Endothelial cell of umbilical vein (primary cell): Measurements from ENCODE around the gene HMGCS2. TPM values are rescaled to one million over a fixed set of nuclear protein-coding genes. Genes with fewer than 3 reads are reported as not detected.

Experiments used
- BruUV-seq: library from RNA; stranded (reverse); fragments of 400-500 nt; replicated peaks from 2 replicates; lab custom pipeline; 2021; lab: Mats Ljungman, UMichigan
- CTCF ChIA-PET: fragments of 300-600, 350-600 bp; sonication (Branson Sonifier 250); formaldehyde crosslinking; loops from one replicate; lab custom pipeline; 2021; ENCODE audit warnings: antibody characterized with exemption, inconsistent platforms; lab: Charles Lee
- POLR2A ChIA-PET: fragments of 300-600, 350-600 bp; sonication (Branson Sonifier 250); formaldehyde crosslinking; loops from one replicate; lab custom pipeline; 2021; ENCODE audit warnings: antibody characterized with exemption, inconsistent platforms; lab: Charles Lee
- DNase-seq: peaks from one replicate; pipeline ENCODE4 v3.0.0-alpha.2; 2011; ENCODE audit warnings: low read depth, low spot score
- FAIRE-seq: peaks from 2 replicates; lab custom pipeline; 2011; peaks lifted over from hg19 to GRCh38; lab: Jason Lieb, UNC
- H2AFZ ChIP-seq: 2 replicates; pipeline ENCODE4 v1.6.0; 2012; ENCODE audit warnings: low read depth, low read length, control low read depth, inconsistent platforms
- H3K27ac ChIP-seq: 2 replicates; pipeline ENCODE4 v1.5.1; 2011; ENCODE audit warnings: low read depth, mild to moderate bottlenecking, control low read depth, low read length, moderate library complexity; ENCODE audit not compliant: insufficient read depth
- H3K27me3 ChIP-seq, 2 experiments: 2 replicates each; pipeline versions ENCODE4 v1.6.0 to v1.6.1; 2011; ENCODE audit warnings: low read length in 2 of 2, mixed read lengths in 1 of 2; ENCODE audit not compliant: control insufficient read depth in 2 of 2, insufficient read depth in 2 of 2
- H3K36me3 ChIP-seq, 2 experiments: 2 replicates in 1 of 2; 3 replicates in 1 of 2; pipeline ENCODE4 v1.5.1; 2011; ENCODE audit warnings: low read length in 2 of 2, mild to moderate bottlenecking in 1 of 2, moderate library complexity in 1 of 2; ENCODE audit not compliant: control insufficient read depth in 2 of 2, insufficient read depth in 2 of 2; ENCODE audit errors: extremely low read depth in 1 of 2
- H3K4me1 ChIP-seq: 3 replicates; pipeline ENCODE4 v1.5.1; 2011; ENCODE audit warnings: mild to moderate bottlenecking, low read length; ENCODE audit not compliant: control insufficient read depth, insufficient read depth; ENCODE audit errors: extremely low read depth
- H3K4me2 ChIP-seq: 2 replicates; pipeline ENCODE4 v1.6.1; 2011; ENCODE audit warnings: low read length, control low read depth, mixed read lengths; ENCODE audit not compliant: insufficient read depth
- H3K4me3 ChIP-seq, 3 experiments: fragments of 200-600 bp in 1 of 3; sonication (generic), shearing (Covaris generic) in 1 of 3; replicated peaks in 1 of 3; 2 replicates each; pipeline ENCODE4 v1.5.1; 2011 to 2016; ENCODE audit warnings: control low read depth in 3 of 3, low read length in 3 of 3, mild to moderate bottlenecking in 2 of 3, inconsistent platforms in 1 of 3, low read depth in 1 of 3, moderate library complexity in 1 of 3; ENCODE audit not compliant: insufficient read depth in 1 of 3
- H3K79me2 ChIP-seq: 2 replicates; pipeline ENCODE4 v1.6.0; 2012; ENCODE audit warnings: low read length, inconsistent platforms; ENCODE audit not compliant: control insufficient read depth, insufficient read depth
- H3K9ac ChIP-seq: replicated peaks from 2 replicates; pipeline ENCODE3; 2011; ENCODE audit warnings: low read length, control low read depth; ENCODE audit not compliant: insufficient read depth; ENCODE audit errors: extremely low read depth
- H3K9me1 ChIP-seq: replicated peaks from 3 replicates; pipeline ENCODE4 v1.6.0; 2011; ENCODE audit warnings: mild to moderate bottlenecking, low read length; ENCODE audit not compliant: control insufficient read depth, insufficient read depth; ENCODE audit errors: extremely low read depth
- H3K9me3 ChIP-seq: replicated peaks from 2 replicates; pipeline ENCODE4 v1.5.1; 2012; ENCODE audit warnings: low read length, inconsistent platforms; ENCODE audit not compliant: control insufficient read depth, insufficient read depth
- H4K20me1 ChIP-seq: replicated peaks from 2 replicates; pipeline ENCODE3; 2011; ENCODE audit warnings: mild to moderate bottlenecking, low read length; ENCODE audit not compliant: control insufficient read depth, insufficient read depth; ENCODE audit errors: extremely low read depth
- EZH2 ChIP-seq: IDR thresholded peaks from 2 replicates; pipeline ENCODE4 v1.6.1; 2012; ENCODE audit warnings: borderline replicate concordance, low read depth, mild to moderate bottlenecking, moderate library complexity, low read length, inconsistent platforms; ENCODE audit not compliant: severe bottlenecking
- FOS ChIP-seq: IDR thresholded peaks from 2 replicates; pipeline ENCODE4 v1.6.1; 2011; ENCODE audit warnings: mild to moderate bottlenecking, low read length, moderate library complexity, borderline replicate concordance; ENCODE audit not compliant: insufficient read depth
- GATA2 ChIP-seq: IDR thresholded peaks from 2 replicates; pipeline ENCODE4 v1.7.0; 2011; ENCODE audit warnings: low read depth, mild to moderate bottlenecking, moderate library complexity, mixed read lengths, low read length; ENCODE audit not compliant: insufficient read length, insufficient read depth
- JUN ChIP-seq: IDR thresholded peaks from 2 replicates; pipeline ENCODE4 v1.6.1; 2011; ENCODE audit warnings: borderline replicate concordance, low read depth; ENCODE audit not compliant: insufficient read length, insufficient read depth
- MYC ChIP-seq: IDR thresholded peaks from one replicate; pipeline ENCODE4 v1.6.1; 2011; ENCODE audit warnings: mild to moderate bottlenecking, low read depth, low read length
- POLR2A ChIP-seq: IDR thresholded peaks from 2 replicates; pipeline ENCODE4 v1.6.1; 2012; ENCODE audit warnings: low read depth, mild to moderate bottlenecking, control low read depth, low read length
- POLR2AphosphoS5 ChIP-seq: IDR thresholded peaks from 2 replicates; pipeline ENCODE4 v1.6.1; 2012; ENCODE audit warnings: low read depth, mild to moderate bottlenecking, control low read depth, low read length, moderate library complexity; ENCODE audit not compliant: insufficient read depth
- dilution Hi-C: fragments of 300-500 bp; cut with MboI; formaldehyde crosslinking; loops from one replicate; pipeline ENCODE4 v1.15.0; 2019; ENCODE audit warnings: low sequenced_read_pairs; ENCODE audit not compliant: extremely low pct_ligation_motif_present
- intact Hi-C: fragments of 100-400 bp; cut with micrococcal nuclease; formaldehyde crosslinking; loops from one replicate; pipeline ENCODE4 v1.10.0; 2022
- polyA plus RNA-seq, 4 experiments: library from polyadenylated mRNA; depleted of rRNA in 3 of 4; stranded (reverse) in 3 of 4; unstranded in 1 of 4; fragments of >200 nt; gene quantifications; 2 replicates each; pipeline versions ENCODE4 v1.2.1 to v1.2.3, GENCODE V29; 2011 to 2012; ENCODE audit warnings: missing spikeins in 1 of 4
- total RNA-seq: library from RNA; stranded (reverse); gene quantifications from 2 replicates; pipeline ENCODE4 v1.2.3, GENCODE V29; 2021
- TF ChIP-seq, protein P1 (sequence below), 2 donors: IDR thresholded peaks; 1 replicate in 1 of 2; 2 replicates in 1 of 2; pipeline ENCODE4 v1.5.1; 2011; ENCODE audit warnings: low read length in 2 of 2, mild to moderate bottlenecking in 2 of 2, moderate library complexity in 2 of 2, control low read depth in 1 of 2, inconsistent platforms in 1 of 2, low read depth in 1 of 2; ENCODE audit not compliant: insufficient read depth in 1 of 2; ENCODE audit errors: extremely low read depth in 1 of 2
- TF ChIP-seq, protein P2 (sequence below): IDR thresholded peaks from 2 replicates; pipeline ENCODE4 v1.6.1; 2011; ENCODE audit not compliant: insufficient read depth, insufficient read length

Gene HMGCS2
- total and polyA plus RNA-seq, 2 donors (not counting 3 experiments of a cell fraction or from before 2014, with no cell fraction given), result not detected

DNA sequence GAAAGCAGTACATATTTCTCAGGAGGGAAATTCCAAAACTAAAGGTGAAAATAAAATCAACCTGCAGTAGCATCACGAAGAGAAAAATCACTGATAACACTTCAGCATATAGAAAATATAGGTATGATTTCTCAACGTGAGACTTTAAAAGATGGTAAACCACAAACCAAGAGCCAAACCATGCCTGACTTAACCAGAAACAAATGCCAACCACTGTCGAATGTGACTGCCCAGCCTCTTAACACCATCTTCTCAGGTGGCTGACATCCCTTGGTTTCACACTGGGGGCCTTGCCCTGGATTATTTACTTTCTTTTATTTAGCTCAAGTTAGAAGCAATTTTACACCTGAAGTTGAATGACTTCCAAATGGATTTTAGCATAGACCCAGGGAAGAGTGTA lies 10.1 kb downstream of the HMGCS2 start:
- no TSS peak for BruUV-seq
- DNase-seq (no peak), FAIRE-seq (no peak)
- H3K27me3 ChIP-seq, result peaks cover 8 to 21% of the 10 kb centered on the region in 2 experiments
- H3K4me2 ChIP-seq, result no peak overlapping the region
- H3K79me2 ChIP-seq, result no peaks in the 10 kb centered on the region
- intact Hi-C loops, result no loop called here
- no peaks in the 10 kb centered on the region for H3K9me1 ChIP-seq
- POLR2A ChIA-PET, result no interaction called here
- H2AFZ ChIP-seq, result no peak overlapping the region
- no peaks in the 10 kb centered on the region for H3K9me3 ChIP-seq
- no peak overlapping the region for H3K9ac ChIP-seq
- no peaks in the 10 kb centered on the region for H4K20me1 ChIP-seq
- H3K36me3 ChIP-seq, result no peaks in the 10 kb centered on the region
- no peak overlapping the region for H3K4me3 ChIP-seq
- H3K27ac ChIP-seq, result no peak overlapping the region
- CTCF ChIA-PET, result no interaction called here
- dilution Hi-C loops, result no loop called here
- H3K4me1 ChIP-seq, result no peaks in the 10 kb centered on the region
- TF ChIP-seq MYC (no peak), EZH2 (no peak), POLR2A (no peak), JUN (no peak), GATA2 (no peak), POLR2AphosphoS5 (no peak), FOS (no peak)
- TF ChIP-seq, protein P1, sequence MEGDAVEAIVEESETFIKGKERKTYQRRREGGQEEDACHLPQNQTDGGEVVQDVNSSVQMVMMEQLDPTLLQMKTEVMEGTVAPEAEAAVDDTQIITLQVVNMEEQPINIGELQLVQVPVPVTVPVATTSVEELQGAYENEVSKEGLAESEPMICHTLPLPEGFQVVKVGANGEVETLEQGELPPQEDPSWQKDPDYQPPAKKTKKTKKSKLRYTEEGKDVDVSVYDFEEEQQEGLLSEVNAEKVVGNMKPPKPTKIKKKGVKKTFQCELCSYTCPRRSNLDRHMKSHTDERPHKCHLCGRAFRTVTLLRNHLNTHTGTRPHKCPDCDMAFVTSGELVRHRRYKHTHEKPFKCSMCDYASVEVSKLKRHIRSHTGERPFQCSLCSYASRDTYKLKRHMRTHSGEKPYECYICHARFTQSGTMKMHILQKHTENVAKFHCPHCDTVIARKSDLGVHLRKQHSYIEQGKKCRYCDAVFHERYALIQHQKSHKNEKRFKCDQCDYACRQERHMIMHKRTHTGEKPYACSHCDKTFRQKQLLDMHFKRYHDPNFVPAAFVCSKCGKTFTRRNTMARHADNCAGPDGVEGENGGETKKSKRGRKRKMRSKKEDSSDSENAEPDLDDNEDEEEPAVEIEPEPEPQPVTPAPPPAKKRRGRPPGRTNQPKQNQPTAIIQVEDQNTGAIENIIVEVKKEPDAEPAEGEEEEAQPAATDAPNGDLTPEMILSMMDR (IDR thresholded peaks at IDR 0.05; ENCODE audit: extremely low read depth in 1 of 2, insufficient read depth in 1 of 2, low read depth in 1 of 2, low read length in 2 of 2), result no peak
- TF ChIP-seq, protein P2, sequence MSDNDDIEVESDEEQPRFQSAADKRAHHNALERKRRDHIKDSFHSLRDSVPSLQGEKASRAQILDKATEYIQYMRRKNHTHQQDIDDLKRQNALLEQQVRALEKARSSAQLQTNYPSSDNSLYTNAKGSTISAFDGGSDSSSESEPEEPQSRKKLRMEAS, result no peak
